HG03103 (cell line): Measurements from ENCODE around the gene COX20.
"Not testable (repeated sequence)": the region's sequence is repeated elsewhere in the genome, so short reads cannot be mapped to it uniquely, and the experiment has no call there.

ENCODE experiments used
- ATAC-seq: cut with Tn5 transposase; IDR thresholded peaks from one replicate; pipeline ENCODE4 v1.9.1; 2021; ENCODE audit warnings: low read depth; ENCODE audit not compliant: unreplicated experiment

Gene COX20, protein sequence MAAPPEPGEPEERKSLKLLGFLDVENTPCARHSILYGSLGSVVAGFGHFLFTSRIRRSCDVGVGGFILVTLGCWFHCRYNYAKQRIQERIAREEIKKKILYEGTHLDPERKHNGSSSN

DNA sequence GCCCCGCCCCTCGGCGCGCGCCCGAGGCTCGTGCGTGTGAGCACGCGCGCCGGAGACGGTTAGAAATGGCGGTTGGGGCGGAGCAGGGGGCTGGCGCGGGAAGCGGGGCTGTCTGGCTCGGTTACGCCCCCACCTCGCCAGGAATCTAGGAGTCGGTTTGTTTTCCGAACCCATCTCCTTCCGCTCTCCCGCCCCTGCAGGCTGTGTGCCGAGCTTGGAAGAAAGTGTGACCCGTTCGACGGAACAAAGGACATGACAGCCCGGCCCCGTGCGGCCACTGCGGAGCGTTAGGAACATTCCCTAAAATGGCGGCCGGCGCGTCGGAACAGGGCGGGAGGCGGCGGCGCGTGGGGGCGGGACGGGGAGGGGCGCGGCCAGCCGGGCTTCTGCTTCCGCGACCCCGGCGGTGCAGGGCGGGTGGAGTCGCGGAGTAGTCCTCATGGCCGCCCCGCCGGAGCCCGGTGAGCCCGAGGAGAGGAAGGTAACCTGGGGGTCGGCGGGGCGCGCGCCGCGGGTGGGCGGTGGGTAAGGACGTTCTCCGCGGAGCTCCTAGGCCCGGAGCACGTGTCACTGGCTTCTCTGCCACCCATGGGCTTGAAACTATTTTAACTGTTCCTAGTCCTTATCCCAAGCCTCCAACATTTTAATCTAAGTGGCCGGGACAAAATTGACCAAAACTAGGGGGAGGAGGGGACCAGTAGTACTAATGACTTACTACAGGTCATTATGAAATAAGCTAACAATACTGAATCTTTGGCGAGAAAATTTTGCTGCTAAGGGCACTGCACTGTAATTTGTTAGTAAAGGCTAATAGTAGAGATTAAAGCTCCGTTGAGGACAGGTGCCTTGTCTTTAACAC lies at the start of gene COX20:
TSS of gene COX20 (plus strand) at position 383 of the 859 bp plus-strand sequence. CDS start at position 440, 57 bp downstream.
- peak; percentile 50 for ATAC-seq

DNA sequence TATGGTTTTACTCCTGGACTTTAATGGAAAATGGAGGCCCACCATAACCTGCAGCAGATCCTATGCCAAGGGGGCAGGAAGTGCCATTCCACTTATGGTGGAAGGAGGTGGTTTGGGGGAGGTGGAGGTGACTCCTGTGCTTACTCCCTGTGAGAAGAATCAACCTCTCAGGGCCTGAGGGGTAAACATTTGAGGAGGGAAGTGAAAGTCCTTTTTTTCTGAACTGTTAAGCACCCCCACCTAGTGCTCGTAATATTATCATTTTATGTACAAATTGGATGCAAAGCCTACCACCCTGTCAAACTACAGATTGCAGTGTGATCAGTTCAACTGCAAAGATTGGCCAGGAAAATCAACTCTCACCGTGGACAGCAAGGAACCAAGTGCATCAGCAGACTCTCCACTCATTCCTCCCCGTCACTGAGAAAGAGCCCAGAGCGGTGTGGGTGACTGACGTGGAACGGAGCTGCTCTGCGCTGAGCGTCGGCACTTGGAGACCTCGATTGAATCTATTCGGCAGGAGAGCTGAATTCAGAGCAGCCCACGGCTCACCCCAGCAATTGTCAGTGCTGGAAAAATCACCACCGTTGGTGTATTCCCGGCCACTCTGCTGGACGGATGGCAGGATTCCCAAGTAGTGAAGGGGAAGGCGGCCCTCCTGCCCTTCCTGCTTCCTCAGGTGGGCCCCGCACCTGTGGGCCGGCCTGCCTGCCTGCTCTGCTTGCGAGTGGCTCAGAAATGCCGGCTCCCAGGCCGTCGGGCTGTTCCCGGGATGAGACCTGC lies 46.8 kb upstream of the COX20 start:
- ATAC-seq: no peak

DNA sequence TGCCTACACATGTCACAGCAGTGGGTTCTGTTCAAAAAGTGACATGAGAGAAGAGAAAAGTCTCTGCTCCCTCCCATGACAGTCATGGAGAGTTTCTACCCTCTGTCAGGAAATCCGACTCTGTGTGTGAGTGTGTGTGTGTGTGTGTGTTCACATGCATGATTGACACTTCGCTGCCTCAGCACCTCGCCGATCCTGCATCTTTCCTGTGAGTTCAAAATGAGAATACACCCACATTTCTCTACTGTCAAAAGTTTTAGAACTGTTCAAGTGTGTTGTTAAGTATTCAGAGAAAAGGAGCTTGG lies 46.2 kb upstream of the COX20 start:
- ATAC-seq: no peak

DNA sequence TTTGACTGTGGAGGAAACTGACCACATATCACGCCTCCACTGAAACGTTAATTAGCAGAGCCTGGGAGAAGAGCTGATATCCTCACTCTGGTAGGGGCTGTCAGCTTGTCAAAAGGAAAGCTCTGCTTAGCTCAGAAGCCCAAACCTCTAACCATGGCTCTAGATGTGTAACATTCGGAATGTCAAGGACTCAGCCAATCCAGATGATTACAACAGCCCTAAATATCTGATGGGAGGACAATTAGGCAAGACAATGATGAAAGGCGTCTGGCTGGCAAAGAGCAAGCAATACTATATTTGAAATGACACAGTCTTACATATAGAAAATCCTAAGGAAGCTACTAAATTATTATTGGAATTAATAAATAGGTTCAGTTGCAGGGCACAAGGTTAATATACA lies 45.7 kb upstream of the COX20 start:
- no peak for ATAC-seq

GRCh38 chr1:244791061-244791460 lies 44.4 kb upstream of the COX20 start:
- ATAC-seq: no peak

- no peak for ATAC-seq
These were observed 43.1 kb upstream of the COX20 start for GRCh38 chr1:244792188-244792850.

- ATAC-seq: no peak
These were observed 41.4 kb upstream of the COX20 start for GRCh38 chr1:244794071-244794470.

GRCh38 chr1:244794516-244794915 lies 40.9 kb upstream of the COX20 start:
- ATAC-seq: not testable (repeated sequence)

- peak; percentile 46 for ATAC-seq
These were observed 38.6 kb upstream of the COX20 start for GRCh38 chr1:244796719-244797406.

DNA sequence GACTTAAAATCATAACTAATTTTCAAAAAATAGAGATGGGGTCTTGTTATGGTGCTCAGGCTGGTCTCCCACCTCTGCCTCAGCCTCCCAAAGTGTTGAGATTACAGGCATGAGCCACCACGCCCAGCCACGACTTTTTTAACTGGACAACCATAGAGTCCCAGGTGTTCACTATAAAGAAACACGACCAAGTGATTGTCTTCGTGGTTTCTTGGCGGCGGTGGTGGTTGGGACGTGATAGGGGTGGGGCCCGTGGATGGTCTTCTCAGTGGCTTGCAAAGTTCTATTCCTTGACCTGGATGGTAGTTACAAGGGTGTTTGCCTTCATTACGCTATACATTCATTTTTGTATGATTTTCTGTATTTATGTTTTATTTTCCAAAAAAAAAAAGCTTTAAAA lies 34.6 kb upstream of the COX20 start:
- no peak for ATAC-seq

GRCh38 chr1:244801246-244801645 lies 34.2 kb upstream of the COX20 start:
- peak; percentile 75 for ATAC-seq

- no peak for ATAC-seq
These were observed 33.4 kb upstream of the COX20 start for GRCh38 chr1:244802041-244802440.

DNA sequence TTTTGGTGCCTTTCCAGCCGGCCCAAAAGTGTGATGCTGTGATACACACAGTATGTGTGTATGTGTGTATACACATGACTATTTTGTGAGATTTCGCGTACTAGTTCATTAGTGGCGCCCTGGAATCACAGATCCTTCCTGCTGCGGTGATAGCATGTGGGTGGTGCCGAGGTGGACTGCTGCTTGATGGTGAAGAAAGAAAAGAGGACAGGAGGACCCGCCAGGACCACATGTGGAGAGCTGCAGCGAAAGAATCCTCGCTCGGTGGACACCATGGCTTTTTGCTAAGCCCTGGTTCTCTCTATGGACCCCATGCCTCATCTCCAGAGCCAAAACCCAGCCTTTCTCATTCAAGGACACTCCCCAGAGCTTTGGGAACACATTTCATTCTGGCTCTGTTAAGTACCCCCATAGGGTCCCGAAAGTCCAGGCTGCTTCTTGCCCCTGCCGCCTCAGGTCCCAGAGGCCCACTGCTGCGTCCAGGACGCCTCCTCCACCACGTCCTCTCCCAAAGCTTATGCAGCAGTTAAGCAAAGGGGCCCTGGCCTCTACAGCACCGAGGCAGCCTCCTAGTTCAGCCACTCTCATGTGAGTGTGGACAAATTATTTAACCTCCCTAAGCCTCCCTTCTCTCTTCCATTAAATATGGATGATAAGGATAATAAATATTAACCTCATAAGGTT lies 32.8 kb upstream of the COX20 start:
- ATAC-seq: no peak

- no peak for ATAC-seq
These were observed 30.6 kb upstream of the COX20 start for GRCh38 chr1:244804841-244805240.

DNA sequence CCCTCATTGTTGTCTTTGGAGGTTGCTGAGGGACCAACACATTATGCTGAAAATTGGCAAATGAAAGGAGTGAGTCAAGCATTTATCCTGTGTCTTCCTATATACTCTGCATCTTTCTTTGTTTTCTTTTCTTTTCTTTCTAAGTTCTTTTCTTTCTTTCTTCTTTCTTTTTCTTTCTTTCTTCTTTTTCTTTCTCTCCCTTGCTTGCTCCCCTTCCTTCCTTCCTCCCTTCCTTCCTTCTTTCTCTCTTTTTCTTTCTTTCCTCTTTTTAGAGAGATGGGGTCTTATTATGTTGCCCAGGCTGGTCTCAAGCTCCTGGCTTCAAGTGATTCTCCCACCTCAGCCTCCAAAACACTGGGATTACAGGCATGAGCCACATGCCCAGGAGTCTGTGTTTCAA lies 28.3 kb upstream of the COX20 start:
- ATAC-seq: no peak

GRCh38 chr1:244810221-244810620 lies 25.2 kb upstream of the COX20 start:
- ATAC-seq: no peak

- ATAC-seq: no peak
These were observed 22.1 kb upstream of the COX20 start for GRCh38 chr1:244813327-244813726.

DNA sequence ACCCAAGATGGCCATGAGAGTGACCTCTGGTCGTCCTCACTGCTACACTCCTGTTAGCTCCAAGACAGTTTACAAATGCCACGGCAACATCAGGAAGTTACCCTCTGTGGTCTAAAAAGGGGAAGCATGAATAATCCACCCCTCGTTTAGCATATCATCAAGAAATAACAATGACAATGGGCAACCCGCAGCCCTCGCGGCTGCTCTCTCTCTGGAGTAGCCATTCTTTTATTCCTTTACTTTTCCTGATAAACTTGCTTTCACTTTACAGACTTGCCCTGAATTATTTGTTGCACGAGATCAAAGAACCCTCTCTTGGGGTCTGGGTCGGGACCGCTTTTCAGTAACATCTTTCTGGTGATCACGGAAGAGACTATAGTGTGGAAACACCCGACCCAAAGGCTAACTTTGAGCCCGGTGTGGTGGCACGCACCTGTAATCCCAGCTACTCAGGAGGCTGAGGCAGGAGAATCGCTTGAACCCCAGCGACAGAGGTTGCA lies 19.8 kb upstream of the COX20 start:
- ATAC-seq: no peak

GRCh38 chr1:244817415-244817894 lies 18.0 kb upstream of the COX20 start:
- no peak for ATAC-seq

DNA sequence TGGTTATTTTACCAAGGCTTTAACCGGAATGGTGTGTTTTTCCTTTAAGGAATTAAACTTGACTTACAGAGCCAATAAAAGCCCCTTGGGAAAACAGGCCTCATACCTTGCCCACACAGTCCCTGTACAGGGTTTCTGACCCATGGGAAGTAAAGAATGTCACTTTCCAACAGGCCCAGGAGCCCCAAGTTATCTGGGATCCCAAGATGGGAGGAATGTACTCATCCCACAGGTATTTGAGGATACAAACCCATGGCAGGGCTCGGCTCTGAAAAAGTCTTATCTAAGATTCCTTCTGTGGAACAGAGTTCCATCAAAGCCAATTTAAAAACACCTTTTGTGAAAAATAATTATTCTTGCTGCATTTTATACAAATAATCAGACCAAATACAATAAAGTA lies 15.3 kb upstream of the COX20 start:
- no peak for ATAC-seq
